GM15510 (cell line): ENCODE results near the gene NME1.

Experiments
- POLR2A ChIP-seq: IDR thresholded peaks from 3 replicates; pipeline ENCODE4 v1.6.1; 2011; ENCODE audit warnings: borderline replicate concordance; ENCODE audit not compliant: insufficient read length; ENCODE audit errors: extremely low read depth

The NME1 gene

GRCh38 chr17:51166987-51167931 lies 13.9 kb downstream of the NME1 start:
- TF ChIP-seq POLR2A: no peak

DNA sequence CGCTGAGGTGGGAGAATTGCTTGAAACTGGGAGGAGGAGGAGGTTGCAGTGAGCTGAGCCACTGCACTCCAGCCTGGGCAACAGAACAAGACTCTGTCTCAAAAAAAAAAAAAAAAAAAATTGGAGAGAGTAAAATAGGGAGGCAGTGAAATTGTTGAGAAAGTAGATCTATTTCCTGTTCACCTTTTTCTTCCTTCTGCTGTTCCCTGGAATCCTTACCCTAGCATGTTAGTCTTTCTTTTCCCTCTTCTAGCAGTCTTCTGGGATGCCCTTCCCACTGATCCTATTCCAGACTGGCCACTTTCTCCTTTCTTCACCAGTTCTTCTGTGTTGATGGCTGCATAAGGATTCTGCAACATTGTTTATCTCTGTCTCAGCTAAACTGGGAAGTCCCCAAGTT lies 16.0 kb downstream of the NME1 start:
- TF ChIP-seq POLR2A: no peak

- no peak for TF ChIP-seq POLR2A
These were observed 17.4 kb downstream of the NME1 start for GRCh38 chr17:51170736-51171135.

DNA sequence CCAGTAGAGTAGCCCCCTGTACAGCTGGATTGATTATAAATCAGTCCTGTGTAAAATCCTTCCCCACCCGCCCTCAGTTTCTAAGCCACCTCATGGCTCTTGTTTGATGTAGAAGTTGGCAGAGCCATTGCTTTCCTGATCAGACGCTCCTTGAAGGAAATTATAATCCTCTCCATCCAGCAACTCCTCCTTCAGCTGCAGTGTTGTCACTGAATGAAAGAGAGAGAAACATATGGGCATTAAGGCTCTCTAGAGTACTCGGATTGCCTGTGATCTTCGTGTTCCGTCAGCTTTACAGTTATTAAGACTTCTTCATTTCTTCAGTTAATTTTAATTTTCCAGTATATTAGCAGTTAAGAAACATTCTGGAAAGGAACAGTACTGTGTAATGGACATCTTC lies 27.1 kb downstream of the NME1 start:
- TF ChIP-seq POLR2A: no peak

GRCh38 chr17:51184124-51184523 lies 30.8 kb downstream of the NME1 start:
- no peak for TF ChIP-seq POLR2A

GRCh38 chr17:51185763-51186332 lies 32.5 kb downstream of the NME1 start:
- TF ChIP-seq POLR2A: no peak

- TF ChIP-seq POLR2A: no peak
These were observed 35.0 kb downstream of the NME1 start for GRCh38 chr17:51188271-51188833.

GRCh38 chr17:51189162-51189561 lies 35.8 kb downstream of the NME1 start:
- TF ChIP-seq POLR2A: no peak

GRCh38 chr17:51189628-51190027 lies 36.3 kb downstream of the NME1 start:
- TF ChIP-seq POLR2A: no peak

GRCh38 chr17:51191895-51192294 lies 38.5 kb downstream of the NME1 start:
- TF ChIP-seq POLR2A: no peak

GRCh38 chr17:51197754-51198153 lies 44.4 kb downstream of the NME1 start:
- TF ChIP-seq POLR2A: no peak

GRCh38 chr17:51200295-51200694 lies 46.9 kb downstream of the NME1 start:
- no peak for TF ChIP-seq POLR2A

DNA sequence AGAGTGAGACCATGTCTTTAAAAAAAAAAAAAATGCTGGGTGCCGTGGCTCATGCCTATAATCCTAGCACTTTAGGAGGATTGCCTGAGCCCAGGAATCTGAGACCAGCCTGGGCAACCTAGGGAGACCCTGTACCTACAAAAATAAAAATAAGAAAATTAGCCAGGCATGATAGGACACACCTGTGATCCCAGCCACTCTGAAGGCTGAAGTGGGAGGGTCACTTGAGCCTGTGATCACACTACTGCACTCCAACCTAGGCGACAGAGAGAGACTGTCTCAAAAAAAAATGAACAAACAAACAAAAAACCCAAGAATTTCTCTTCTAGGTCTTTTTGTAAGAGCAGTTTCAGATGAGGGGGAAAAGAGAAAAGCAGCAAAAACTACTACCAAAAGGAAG lies 47.5 kb downstream of the NME1 start:
- TF ChIP-seq POLR2A: no peak

- no peak for TF ChIP-seq POLR2A
These were observed 50.5 kb downstream of the NME1 start for GRCh38 chr17:51203838-51204237.
